ENCODE measurements around the gene PTGFRN.
"Not testable (repeated sequence)": the region's sequence is repeated elsewhere in the genome, so short reads cannot be mapped to it uniquely, and the experiment has no call there.

PTGFRN gene

GRCh38 chr1:116918714-116919357, 9.1 kb downstream of the PTGFRN start:
- DNase-seq = no peak

- DNase-seq = no peak
Measured at GRCh38 chr1:116919802-116920201, 10.1 kb downstream of the PTGFRN start.

GRCh38 chr1:116920211-116920610, 10.5 kb downstream of the PTGFRN start:
- DNase-seq = no peak

GRCh38 chr1:116921301-116921885, 11.7 kb downstream of the PTGFRN start:
- no peak for DNase-seq

GRCh38 chr1:116921937-116922336, 12.2 kb downstream of the PTGFRN start:
- DNase-seq = no peak

GRCh38 chr1:116923421-116923820, 13.7 kb downstream of the PTGFRN start:
- DNase-seq = no peak

- no peak for DNase-seq
Measured at GRCh38 chr1:116927049-116927798, 17.5 kb downstream of the PTGFRN start.

- no peak for DNase-seq
Measured at GRCh38 chr1:116929961-116930592, 20.4 kb downstream of the PTGFRN start.

- no peak for DNase-seq
Measured at GRCh38 chr1:116931016-116931918, 21.6 kb downstream of the PTGFRN start.

GRCh38 chr1:116933606-116934515, 24.1 kb downstream of the PTGFRN start:
- DNase-seq = no peak

- DNase-seq = no peak
Measured at GRCh38 chr1:116934586-116935207, 25.0 kb downstream of the PTGFRN start.

GRCh38 chr1:116938216-116938615, 28.5 kb downstream of the PTGFRN start:
- DNase-seq = no peak

- DNase-seq = not testable (repeated sequence)
Measured at GRCh38 chr1:116939780-116940543, 30.2 kb downstream of the PTGFRN start.

GRCh38 chr1:116940814-116941599, 31.3 kb downstream of the PTGFRN start:
- DNase-seq = no peak

- DNase-seq = no peak
Measured at GRCh38 chr1:116941670-116942069, 32.0 kb downstream of the PTGFRN start.

GRCh38 chr1:116942344-116942743, 32.6 kb downstream of the PTGFRN start:
- no peak for DNase-seq

GRCh38 chr1:116943438-116943837, 33.7 kb downstream of the PTGFRN start:
- no peak for DNase-seq

- no peak for DNase-seq
Measured at GRCh38 chr1:116944613-116945012, 34.9 kb downstream of the PTGFRN start.

- DNase-seq = no peak
Measured at GRCh38 chr1:116945421-116945820, 35.7 kb downstream of the PTGFRN start.

All from NCI-H2227 treated with DMSO at 0.1 percent for 48 hours (cell line).